Brain microvascular endothelial cell (primary cell): ENCODE measurements around the gene OR8B8.
"Not testable (repeated sequence)": the region's sequence is repeated elsewhere in the genome, so short reads cannot be mapped to it uniquely, and the experiment has no call there.

Experiments
- DNase-seq: peaks from one replicate; pipeline ENCODE4 v3.0.0-alpha.2; 2020
- H3K27ac ChIP-seq: fragments of 250-450 bp; sonication (Bioruptor Pico); 2 replicates; pipeline ENCODE4 v1.5.1; 2020; ENCODE audit warnings: mild to moderate bottlenecking, moderate library complexity
- H3K27me3 ChIP-seq: fragments of 250-450 bp; sonication (Bioruptor Pico); replicated peaks from 2 replicates; pipeline ENCODE4 v1.5.1; 2020; ENCODE audit warnings: mild to moderate bottlenecking
- H3K36me3 ChIP-seq: fragments of 250-450 bp; sonication (Bioruptor Pico); replicated peaks from 2 replicates; pipeline ENCODE4 v1.5.1; 2020; ENCODE audit warnings: mild to moderate bottlenecking
- H3K4me3 ChIP-seq: 2 replicates; pipeline ENCODE4 v1.5.1; 2011; ENCODE audit warnings: low read depth, mild to moderate bottlenecking, control low read depth, low read length, moderate library complexity
- CTCF ChIP-seq: IDR thresholded peaks from 2 replicates; pipeline ENCODE4 v1.5.1; 2011; ENCODE audit warnings: low read depth, mild to moderate bottlenecking, moderate library complexity, low read length, control low read depth, inconsistent platforms; ENCODE audit errors: missing control alignments
- in situ Hi-C: cut with HindIII; loops from 2 replicates; pipeline ENCODE4 v1.10.0; 2017; ENCODE audit warnings: low sequenced_read_pairs, low pct_ligation_motif_present

OR8B8 gene

GRCh38 chr11:124467381-124467927 is 22.0 kb upstream of the OR8B8 start:
- in situ Hi-C loops, result no loop called here
- Histone ChIP-seq H3K27me3 (no peaks in the 10 kb centered on the region), H3K36me3 (no peaks in the 10 kb centered on the region), H3K27ac (no peak overlapping the region), H3K4me3 (no peak overlapping the region)
- no peak for DNase-seq
- no peak for TF ChIP-seq CTCF

GRCh38 chr11:124465368-124465767 is 19.9 kb upstream of the OR8B8 start:
- no peak for DNase-seq
- Histone ChIP-seq H3K4me3 (no peak overlapping the region), H3K36me3 (no peaks in the 10 kb centered on the region), H3K27ac (no peak overlapping the region), H3K27me3 (no peaks in the 10 kb centered on the region)
- in situ Hi-C loops, result no loop called here
- TF ChIP-seq CTCF, result no peak

- no peak for TF ChIP-seq CTCF
- no peak for DNase-seq
- in situ Hi-C loops, result no loop called here
- Histone ChIP-seq H3K4me3 (no peak overlapping the region), H3K27me3 (no peaks in the 10 kb centered on the region), H3K27ac (no peak overlapping the region), H3K36me3 (no peaks in the 10 kb centered on the region)
Observed at GRCh38 chr11:124463990-124464389, 18.5 kb upstream of the OR8B8 start.

- in situ Hi-C loops, result no loop called here
- H3K27ac ChIP-seq, result no peak overlapping the region
- no peaks in the 10 kb centered on the region for H3K36me3 ChIP-seq
- DNase-seq, result no peak
- no peak overlapping the region for H3K4me3 ChIP-seq
- H3K27me3 ChIP-seq, result no peaks in the 10 kb centered on the region
- no peak for TF ChIP-seq CTCF
Observed at GRCh38 chr11:124463324-124463723, 17.8 kb upstream of the OR8B8 start.

- TF ChIP-seq CTCF, result no peak
- in situ Hi-C loops, result no loop called here
Observed at GRCh38 chr11:124460459-124460858, 15.0 kb upstream of the OR8B8 start.

DNA sequence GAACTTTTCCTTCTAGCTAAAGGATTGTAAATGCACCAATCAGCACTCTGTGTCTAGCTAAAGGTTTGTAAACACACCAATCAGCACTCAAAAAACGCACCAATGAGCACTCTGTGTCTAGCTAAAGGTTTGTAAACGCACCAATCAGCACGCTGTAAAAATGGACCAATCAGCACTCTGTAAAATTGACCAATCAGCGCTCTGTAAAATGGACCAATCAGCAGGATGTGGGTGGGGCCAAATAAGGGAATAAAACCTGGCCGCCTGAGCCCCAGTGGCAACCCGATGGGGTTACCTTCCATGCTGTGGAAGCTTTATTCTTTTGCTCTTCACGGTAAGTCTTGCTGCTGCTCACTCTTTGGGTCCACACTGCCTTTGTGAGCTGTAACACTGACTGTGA is 13.9 kb upstream of the OR8B8 start:
- H3K27me3 ChIP-seq, DNase-seq, H3K4me3 ChIP-seq, H3K36me3 ChIP-seq, H3K27ac ChIP-seq, in situ Hi-C loops: not testable (repeated sequence)

More at GRCh38 chr11:124460459-124460858, 15.0 kb upstream of the OR8B8 start:
- Histone ChIP-seq H3K4me3 (no peak overlapping the region), H3K27ac (no peak overlapping the region), H3K27me3 (no peaks in the 10 kb centered on the region), H3K36me3 (no peaks in the 10 kb centered on the region)
- no peak for DNase-seq
